Hypothalamus (tissue), 51 donors: ENCODE data around the gene INPP4A.

Experiments used
- DNase-seq, 51 donors: peaks; one replicate each; lab custom pipeline; 2025; lab: John Stamatoyannopoulos, UW

INPP4A gene

GRCh38 chr2:98507891-98508708 lies 63.4 kb downstream of the INPP4A start:
- peak in 11 of 51 donors; percentile 16 to 54 (median 27) for DNase-seq

GRCh38 chr2:98508709-98509066 lies 64.0 kb downstream of the INPP4A start:
- peak in 2 of 51 donors; percentile 11 to 30 for DNase-seq

DNA sequence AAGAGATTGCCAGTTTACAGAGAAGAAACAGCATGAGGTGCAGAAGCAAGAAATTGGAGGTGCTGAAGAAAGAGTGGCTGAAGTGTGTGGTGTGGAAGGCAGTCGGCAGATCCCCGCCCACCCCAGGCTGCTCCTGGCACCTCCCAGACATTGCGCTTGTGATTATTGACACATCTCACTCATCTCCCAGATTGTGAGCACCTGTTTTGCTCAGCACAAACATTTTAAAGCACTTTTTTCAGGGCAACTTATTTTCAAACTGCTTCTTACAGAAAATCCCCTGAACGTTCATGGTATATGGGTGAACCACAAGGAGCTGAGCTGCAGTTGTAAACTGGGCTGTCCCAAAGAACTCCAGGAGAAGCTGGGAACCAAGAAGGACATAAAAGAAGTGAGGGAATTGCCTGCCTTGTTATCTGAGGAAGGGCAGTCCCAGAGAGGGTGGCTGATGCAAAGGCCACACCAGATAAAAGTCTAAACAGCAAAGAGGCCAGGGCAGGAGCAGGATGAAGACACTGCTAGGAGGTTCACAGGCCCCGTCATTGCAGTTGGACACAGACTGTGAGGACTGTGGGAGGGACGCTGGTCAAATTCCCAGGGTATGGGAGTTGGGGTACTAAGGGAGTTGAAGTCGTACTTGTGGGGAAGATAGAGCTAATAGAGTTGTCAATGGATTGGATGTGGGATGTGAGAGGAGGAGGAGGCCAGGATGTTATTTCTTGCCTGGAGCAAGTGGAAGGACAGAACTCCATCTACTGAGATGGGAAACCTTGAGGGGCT lies 65.1 kb downstream of the INPP4A start:
- DNase-seq: no peak

GRCh38 chr2:98510322-98510662 lies 65.6 kb downstream of the INPP4A start:
- DNase-seq: no peak

DNA sequence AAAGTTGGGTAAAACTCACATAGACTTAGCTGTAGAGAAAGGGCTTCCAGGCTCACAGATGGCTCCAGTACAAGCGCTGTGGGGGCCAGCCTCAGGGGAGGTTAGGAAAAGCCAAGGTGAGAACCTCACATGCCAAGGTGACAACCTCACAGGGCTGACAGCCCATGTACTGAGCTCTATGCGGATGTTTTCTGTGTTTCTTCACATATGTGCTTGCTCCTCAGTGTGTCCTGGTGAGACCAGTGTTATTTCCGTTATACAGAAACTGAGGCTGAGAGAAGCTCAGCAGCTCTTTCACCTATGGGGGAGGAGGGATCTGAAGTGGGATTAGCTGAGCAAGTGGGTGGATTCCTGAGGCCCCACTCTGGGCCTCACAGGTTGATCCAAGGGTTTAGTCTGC lies 67.3 kb downstream of the INPP4A start:
- no peak for DNase-seq

DNA sequence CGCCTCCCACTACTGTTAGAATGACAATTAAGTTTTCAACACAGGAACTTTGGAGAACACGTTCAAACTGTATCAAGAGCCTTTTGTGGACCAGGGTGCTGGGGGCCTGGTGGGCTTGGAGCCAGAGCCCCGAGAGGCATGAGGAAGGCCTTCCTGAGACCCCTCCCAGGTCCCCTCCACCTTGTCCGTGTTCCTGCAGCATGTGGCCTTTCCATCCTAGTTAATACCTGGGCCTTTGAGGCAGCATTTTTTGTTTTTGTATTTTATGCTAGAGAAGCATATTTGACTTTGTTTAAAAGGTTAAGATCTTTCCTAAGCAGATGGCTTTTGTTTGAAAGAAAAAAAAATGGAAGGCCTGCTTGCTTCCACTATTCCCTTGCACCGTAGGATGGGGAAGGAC lies 68.0 kb downstream of the INPP4A start:
- DNase-seq: no peak

- DNase-seq: no peak
Observed at GRCh38 chr2:98514096-98514639, 69.5 kb downstream of the INPP4A start.

DNA sequence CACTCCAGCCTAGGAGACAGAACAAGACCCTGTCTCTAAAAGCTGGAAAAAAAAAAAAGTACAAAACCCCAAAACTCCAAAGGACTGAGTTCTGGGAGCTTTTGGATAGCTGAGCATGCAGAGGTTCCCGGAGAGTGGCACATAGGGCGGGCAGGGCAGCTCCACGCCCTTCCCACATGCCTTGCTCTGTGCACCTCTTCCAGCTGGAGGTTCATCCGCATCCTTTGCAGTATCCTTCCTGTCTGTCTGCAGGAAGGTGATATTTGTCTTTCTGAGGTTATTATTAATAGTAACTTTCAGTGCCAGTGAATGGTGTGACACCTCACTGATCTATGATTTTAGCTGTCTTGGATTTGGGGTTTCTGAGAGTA lies 70.2 kb downstream of the INPP4A start:
- no peak for DNase-seq

DNA sequence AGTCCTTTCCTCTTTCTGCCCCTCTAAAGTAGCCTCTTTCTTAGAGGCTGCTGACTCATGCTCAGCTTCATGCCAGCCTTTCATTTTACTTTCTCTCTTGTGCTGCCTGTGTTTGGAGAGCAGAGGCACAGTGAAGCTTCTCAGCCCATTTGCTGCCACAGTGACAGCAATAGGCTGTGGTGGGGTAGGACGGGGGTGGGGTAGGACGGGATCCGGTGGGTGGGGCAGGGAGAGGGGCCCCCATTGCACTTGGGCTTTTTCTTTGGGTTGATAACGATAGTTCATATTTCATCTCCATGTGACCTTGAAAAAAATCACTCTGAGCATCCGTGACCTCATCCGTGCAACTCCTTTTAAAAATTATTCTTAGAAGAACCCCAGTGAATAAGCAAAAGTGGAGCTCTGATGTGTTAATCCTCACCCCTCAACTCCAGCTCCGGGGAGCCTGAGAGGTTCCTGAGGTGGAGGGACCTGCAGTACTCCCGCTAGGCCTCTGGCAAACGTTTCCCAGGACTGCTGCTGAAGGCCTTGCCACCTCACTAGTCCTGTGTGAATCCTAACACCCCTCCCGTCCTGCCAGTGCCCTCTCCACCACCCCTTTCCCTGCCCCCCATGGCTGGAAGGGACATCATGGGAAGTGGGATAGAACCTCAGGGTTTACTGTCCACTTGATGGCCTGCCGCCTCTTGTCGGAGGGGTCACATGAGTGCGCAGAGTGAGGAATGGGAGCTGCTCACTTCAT lies 70.8 kb downstream of the INPP4A start:
- DNase-seq: peak in 3 of 51 donors; percentile 19 to 44 (median 41)

- DNase-seq: no peak
Observed at GRCh38 chr2:98516571-98516970, 71.9 kb downstream of the INPP4A start.

DNA sequence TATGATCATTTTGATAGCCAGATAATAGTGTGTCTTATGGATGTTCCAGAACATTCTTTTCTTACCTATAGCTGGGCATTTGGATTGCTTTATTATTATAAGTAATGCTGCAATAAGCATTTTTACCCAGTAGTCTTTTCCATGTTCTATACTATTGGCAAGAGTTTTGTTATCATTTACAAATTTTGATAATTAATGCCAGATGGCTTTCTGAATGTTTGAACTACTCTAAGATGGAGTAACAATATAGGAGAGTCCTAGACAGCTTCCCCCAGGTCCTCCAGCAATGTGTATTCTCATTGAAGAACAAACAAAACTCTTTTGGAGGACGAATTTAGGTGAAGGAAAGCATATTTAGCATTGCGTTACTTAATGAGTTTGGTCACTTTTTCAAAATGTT lies 73.0 kb downstream of the INPP4A start:
- no peak for DNase-seq

DNA sequence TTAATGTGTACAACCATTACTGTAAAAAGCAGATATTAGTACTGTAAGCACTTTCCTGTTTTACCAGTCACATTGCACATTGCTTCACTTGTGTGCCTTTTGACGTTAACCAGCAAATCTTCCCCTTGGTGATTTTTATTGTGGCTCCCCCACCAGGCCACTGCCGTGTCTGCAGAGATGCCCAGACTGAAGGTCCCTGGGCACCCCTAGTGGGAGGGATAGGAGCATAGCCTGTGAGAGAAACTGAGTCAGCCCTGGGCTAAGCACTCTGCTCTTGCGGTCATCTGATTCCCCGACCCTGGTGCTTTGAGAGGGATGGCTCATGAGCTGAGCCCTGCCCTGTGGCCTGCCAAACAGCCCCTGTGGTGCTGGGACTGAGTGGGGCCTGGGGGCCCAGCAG lies 73.4 kb downstream of the INPP4A start:
- DNase-seq: peak in 4 of 51 donors; percentile 19 to 28 (median 26)

- peak in 2 of 51 donors; percentile 28 to 38 for DNase-seq
Observed at GRCh38 chr2:98519156-98519555, 74.5 kb downstream of the INPP4A start.

DNA sequence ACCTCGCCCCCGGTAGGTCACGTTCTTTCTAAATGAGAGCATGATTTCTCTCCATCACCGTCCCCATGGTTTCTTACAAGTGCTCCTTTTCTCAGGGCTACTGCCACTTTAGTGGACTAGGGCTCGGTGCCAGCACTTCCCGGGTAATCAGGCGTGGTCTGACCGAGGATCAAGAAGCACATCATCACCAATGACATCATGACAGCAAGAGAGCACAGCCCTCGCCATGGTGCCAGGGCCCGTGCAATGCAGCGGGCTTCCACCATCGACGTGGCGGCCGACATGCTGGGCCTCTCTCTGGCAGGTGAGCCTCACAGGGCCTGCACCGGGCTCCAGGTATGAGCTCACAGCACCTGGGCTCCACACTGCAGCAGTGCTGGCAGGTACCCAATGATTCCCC lies 75.2 kb downstream of the INPP4A start:
- no peak for DNase-seq

DNA sequence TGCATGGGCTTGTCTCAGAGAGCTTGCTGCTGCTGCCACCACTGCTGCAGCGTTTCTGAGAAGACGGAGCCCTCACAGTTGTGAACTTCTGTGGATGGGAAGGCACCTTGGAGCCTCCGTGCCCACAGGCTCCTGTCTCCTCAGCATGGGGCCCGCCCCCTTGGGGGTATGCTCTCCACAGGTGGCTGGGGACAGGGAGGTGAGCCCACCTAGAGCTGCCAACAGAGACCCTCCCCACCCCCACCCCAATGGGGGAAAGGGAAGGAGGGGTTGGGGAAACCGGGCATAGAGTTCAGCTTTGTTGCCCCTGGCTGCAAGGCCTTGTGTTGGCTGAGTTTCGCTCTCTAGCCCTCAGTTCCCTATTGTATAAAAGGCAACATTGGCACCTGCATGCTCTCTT lies 76.1 kb downstream of the INPP4A start:
- DNase-seq: no peak

- no peak for DNase-seq
Observed at GRCh38 chr2:98521266-98521665, 76.6 kb downstream of the INPP4A start.

DNA sequence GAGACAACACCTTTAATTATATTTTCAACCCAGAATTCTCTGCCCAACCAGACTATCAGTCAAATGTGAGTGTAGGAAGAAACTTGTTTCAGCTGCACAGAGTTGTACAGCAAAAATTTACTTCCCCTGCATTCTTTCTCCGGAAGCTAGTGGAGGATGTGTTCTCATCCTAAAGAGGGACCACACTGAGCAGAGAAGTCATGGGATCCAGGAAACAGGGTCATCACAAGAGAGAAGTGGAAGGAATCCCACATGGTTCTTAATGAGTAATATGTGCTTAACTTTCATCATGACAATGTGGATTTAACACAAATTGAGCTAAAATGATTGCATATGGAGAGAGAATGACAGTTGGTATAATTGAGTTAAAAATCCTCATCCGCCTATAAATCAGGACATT lies 78.2 kb downstream of the INPP4A start:
- DNase-seq: no peak

- no peak for DNase-seq
Observed at GRCh38 chr2:98524168-98524567, 79.5 kb downstream of the INPP4A start.

- DNase-seq: no peak
Observed at GRCh38 chr2:98528349-98528748, 83.7 kb downstream of the INPP4A start.

GRCh38 chr2:98530114-98530513 lies 85.5 kb downstream of the INPP4A start:
- no peak for DNase-seq

GRCh38 chr2:98532756-98533155 lies 88.1 kb downstream of the INPP4A start:
- no peak for DNase-seq
